GM18499 (cell line): Measurements from ENCODE around the gene POMZP3.
"Not testable (repeated sequence)": the region's sequence is repeated elsewhere in the genome, so short reads cannot be mapped to it uniquely, and the experiment has no call there.

Experiments used
- ATAC-seq: cut with Tn5 transposase; IDR thresholded peaks from one replicate; pipeline ENCODE4 v1.9.1; 2021; ENCODE audit warnings: moderate number of reproducible peaks; ENCODE audit not compliant: insufficient read depth, unreplicated experiment

The POMZP3 gene

DNA sequence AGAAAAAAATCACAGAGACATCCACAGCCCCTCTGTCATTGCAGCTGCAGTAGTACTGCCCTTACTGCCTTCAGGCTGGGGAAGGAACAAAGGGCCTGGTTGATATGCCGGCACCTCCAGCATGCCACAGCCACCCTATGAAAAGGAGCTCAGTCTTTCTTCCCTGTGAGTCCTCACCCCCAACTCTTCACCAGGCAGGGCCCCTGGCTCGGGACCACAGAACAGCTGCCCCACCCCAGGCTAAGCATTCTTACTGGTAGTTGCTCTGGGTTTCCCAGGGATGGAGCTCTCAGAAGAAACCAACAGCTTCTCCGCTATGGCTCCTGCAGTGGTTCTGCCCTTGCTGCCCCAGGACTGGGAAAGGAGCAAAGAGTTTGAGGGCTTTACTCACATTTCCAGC is 36.0 kb downstream of the POMZP3 start:
- ATAC-seq, result not testable (repeated sequence)

DNA sequence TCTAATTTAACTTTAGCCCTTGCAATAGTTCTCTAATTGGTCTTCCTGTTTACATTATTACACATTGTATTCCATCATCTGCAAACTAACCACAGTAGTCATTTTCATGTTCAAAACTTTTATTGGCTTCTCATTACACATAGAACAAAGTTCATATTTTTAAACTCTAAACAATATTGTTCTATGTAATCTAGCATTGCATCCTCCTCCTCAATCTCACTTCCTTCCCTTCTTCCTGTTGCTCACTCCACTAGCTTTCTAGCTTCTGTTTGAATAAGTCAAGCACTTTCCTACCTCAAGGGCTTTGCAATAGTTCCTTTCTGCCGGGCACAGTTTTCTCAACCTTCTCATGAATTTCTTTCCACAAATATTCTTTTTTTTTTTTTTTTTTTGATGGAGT is 38.5 kb downstream of the POMZP3 start:
- ATAC-seq, result not testable (repeated sequence)

DNA sequence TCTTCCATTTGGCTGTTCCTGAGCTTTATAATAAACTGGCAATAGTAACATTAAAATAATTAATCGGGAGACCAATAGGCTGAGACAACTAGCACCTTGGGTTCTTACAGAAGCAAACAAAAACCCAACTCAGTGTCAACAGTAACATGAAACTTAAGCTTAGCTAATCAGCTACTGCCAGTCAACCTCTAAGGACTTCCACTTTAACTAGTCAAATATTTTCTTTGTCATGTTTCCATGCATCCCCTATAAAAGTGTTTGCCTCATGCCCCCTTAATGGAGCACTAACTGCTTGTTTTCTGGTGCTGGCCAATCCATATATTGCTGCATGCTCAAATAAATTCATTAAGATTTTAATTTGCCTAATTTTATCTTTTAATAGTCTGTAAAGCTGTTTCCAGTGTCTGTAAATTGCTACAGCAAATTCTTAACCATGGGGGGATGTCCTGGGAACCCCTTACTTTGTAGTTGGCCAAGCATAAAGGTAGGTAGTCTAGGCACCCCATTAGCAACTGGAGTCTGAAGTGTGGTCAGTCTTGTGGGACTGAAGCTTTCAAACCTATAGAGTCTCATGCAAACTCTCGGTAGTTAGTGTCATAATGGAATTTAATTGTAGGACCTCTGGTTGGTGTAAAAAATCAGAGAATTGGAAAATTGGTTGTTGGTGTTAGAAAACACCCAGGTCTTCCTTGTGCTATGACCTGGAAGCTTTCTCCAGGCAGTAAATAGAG is 40.3 kb downstream of the POMZP3 start:
- ATAC-seq, result not testable (repeated sequence)

DNA sequence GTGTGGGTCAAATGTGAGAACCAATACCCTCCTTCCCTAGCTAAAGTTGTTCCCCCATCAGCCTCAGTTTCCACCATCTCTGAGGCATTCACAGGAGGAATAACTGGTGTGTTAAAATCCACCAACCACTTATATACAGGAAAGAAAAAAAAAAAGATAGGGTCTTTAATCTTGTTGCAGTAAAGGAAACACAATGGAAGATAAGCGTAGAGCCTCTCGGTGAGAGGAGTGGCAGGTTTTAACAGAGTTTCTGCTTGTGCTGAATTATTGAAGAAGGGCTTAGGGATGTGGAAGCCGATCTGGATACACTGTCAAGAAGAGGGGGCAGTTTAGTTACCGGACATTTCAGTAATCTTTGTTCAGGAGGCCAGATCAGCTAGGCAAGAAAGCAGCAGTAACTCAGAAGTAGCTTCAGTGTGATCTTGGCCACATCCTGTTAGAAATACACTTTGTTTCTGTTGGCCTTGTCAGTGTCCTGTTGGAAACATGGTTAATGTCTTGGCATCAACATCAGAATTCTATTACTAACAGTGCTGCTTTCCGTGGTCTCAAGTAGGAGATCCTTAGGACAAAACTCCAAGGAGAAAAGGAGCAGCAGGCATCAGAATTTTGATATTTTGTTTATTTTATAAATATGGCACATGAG is 43.3 kb downstream of the POMZP3 start:
- not testable (repeated sequence) for ATAC-seq

DNA sequence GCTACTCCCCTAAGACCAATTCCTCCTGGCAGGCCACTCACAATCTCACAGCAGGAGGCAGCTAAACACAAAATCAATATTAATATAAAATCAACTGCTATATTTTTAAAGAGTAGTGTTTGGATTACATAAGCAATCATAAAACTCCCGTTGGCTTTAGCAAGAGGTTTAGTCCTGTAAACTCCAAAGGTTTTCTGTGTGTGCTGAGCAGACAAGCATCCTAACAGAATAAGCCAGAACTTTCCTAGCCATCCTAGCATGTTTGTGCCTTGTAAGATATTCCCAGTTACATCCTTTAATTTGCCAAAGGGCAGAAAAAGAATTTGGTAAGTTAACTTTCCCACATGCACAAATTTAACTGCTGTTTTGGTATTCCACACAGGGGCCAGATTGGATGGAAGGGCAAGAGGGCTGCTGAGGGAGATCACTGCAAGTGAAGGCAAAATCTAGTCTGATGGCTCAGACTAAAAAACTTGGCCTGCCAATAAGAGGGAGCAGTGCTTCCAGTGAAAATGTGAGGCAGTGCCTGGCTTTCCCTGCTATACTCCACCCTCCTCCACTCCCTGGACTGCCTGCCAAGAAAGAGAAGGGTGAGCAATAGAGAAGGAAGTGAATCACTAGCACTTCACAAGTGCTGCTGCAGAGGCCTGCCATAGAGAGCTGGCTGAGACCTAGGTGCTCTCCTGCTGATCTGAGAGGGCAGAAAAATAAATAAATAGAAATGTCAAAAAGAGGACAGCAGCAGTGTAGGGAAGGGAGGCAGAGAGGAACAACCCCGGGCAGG is 44.0 kb downstream of the POMZP3 start:
- not testable (repeated sequence) for ATAC-seq

DNA sequence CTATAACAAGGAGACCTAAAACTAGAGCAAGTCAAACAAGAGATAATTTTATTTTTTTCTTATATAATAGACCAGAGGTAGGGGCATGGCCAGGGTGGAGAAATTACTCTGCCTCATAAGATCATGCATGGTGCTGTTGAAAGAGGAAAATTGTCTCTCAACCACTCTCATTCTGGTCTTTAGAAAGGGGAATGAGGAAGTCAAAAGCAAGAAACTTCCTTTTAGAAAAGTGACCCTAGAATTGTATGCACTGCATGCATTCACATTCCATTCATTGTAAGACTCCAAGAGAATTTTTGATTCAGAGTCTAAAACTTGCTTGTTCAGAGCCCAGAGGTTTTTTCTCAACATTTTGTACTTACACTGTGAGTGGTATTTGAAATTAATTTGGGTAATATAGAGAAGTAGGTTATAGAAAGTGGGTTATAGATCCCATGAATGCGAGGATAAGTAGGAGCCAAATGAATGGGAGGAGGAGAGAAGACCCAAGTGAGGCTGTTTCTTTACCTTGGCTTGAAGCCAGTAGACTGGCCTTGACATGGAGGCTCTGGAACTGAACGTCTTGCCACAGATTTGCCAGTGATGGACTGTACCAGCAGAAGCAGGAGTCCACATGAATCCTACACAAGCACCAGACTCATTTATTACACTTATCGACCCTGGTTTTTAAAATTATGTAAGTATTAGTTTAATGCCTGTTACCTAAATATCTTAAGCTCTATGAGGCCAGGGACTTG is 51.0 kb downstream of the POMZP3 start:
- ATAC-seq, result not testable (repeated sequence)

DNA sequence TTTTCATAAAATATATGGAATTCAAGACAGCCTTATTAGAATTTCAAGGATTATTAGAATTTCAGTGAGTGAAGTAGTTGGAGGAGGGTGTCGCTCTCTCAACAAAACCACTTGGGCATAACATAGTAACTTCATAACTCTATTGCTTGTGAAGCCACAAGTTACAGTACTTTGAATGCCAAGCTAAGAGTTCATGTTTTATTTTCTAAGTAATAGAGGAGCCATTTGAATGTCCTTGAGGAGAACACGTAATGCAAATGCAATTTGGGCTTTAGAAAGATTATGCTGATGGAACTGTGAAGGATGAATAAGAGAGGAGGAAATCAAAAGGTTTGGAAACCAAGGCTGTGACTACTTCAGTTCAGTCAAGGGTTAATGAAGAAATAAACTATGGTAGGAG is 51.6 kb downstream of the POMZP3 start:
- not testable (repeated sequence) for ATAC-seq

DNA sequence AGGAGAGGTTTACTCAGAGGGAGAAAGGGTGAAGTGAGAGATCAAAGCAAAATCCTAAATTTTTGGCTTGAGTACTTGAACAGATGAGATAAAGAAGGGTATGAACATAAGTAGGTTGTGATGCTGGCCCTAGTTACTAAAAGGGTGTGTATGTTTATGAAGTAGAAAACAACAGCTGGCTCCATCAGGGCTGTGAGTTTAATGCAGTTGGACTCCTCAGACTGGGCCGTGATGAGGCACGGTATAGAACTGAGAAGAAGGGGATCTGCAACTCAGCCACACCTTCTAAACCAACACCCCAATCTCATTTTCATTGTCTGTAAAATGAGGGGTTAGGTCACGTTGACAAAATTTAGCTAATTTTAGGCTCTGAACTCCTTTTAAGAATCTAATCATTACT is 54.8 kb downstream of the POMZP3 start:
- not testable (repeated sequence) for ATAC-seq

DNA sequence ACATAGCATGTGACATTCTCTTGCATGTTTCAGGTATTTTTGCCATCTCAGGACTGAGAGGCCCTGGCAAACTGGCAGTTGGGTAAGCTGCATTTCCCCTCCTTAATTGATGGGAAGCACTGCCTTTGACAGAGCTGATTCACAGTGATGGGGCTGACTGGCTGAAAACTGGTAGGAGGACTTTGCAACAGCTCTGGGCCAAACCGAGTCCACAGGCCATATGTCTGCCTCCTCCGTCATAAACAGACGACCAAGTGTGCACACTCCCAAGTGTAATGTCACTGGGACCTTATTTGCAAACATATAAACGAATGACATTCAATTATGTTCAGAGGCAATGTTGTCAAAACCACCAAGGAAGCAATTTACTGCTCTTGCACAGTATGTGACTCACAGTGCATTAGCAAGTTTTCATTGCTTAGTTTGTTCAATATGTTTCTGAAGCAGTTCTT is 56.7 kb downstream of the POMZP3 start:
- not testable (repeated sequence) for ATAC-seq

DNA sequence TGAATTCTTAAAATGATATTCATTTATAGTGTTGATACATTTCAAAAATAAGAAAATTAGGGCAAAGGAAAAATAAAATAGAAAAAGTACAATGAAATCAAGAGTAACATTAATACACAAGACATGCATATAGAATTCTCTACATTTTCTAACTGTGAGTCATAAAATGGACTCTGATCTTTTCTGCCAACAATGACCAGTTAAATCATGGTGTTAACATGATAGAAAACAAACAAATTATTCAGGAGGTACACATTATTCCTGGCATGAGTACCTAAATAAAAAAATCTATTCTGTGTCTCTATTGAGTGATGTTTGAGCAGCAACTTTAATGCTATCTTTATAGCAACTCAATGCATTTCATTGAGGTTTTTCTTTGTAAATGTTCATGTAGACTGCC is 58.3 kb downstream of the POMZP3 start:
- not testable (repeated sequence) for ATAC-seq

DNA sequence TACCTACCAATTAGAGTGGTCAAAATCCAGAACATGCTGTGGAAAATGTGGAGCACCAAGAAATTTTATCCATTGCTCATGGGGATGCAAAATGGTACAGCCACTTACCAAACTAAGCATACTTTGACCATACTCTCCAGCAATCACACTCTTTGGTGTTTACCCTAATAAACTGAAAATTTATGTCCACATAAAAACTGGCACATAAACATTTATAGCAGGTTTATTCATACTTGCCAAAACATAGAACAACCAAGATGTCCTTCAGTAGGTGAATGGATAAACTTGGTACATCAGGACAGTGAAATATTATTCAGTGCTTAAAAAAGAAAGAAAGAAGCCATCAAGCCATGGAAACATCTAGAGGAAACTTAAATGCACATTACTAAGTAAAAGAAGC is 59.3 kb downstream of the POMZP3 start:
- ATAC-seq, result not testable (repeated sequence)

DNA sequence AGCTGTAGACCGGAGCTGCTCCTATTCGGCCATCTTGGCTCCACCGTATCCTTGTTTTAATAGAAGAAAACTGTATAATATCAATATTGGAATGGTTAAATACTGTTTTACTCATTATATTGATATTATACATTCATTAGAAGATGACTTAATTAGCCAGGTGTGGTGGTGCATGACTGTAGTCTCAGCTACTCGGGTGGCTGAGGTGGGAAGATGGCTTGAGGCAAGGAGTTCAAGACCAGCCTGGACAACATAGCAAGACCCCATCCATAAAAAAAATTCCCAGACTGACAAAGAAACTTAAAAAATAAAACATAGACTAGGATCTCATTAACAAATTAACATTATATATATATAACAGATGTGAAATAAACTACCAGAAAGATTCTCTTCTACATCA is 59.8 kb downstream of the POMZP3 start:
- not testable (repeated sequence) for ATAC-seq

DNA sequence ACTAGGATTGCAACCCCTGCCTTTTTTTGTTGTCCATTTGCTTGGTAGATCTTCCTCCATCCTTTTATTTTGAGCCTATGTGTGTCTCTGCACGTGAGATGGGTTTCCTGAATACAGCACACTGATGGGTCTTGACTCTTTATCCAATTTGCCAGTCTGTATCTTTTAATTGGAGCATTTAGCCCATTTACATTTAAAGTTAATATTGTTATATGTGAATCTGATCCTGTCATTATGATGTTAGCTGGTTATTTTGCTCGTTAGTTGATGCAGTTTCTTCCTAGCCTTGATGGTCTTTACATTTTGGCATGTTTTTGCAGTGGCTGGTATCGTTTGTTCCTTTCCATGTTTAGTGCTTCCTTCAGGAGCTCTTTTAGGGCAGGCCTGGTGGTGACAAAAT is 62.1 kb downstream of the POMZP3 start:
- ATAC-seq, result not testable (repeated sequence)

DNA sequence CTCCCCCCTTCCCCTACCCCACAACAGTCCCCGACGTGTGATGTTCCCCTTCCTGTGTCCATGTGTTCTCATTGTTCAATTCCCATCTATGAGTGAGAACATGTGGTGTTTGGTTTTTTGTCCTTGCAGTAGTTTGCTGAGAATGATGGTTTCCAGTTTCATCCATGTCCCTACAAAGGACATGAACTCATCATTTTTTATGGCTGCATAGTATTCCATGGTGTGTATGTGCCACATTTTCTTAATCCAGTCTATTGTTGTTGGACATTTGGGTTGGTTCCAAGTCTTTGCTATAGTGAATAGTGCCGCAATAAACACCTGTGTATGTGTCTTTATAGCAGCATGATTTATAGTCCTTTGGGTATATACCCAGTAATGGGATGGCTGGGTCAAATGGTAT is 65.7 kb downstream of the POMZP3 start:
- ATAC-seq, result not testable (repeated sequence)

DNA sequence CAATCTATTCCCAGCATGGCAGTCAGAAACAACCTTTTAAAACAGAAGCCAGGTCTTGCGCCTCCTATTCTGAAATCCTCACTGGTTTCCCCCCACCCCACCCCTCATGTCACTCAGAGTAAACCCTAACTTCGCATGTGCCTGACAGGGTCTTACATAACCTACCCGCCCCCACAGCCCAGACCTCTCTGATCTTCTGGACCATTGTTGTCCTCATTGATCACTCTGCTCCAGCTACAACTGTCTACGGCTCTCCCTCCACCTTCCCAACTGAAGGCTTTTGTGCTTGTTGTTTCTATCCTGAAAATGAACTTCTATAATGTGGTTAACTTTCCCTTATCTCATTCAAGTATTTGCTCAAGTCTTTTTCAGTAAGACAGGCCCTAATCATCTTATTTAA is 66.9 kb downstream of the POMZP3 start:
- not testable (repeated sequence) for ATAC-seq
